SH-SY5Y (cell line): Measurements from ENCODE around the gene COTL1.

Source experiments
- GATA2 ChIP-seq: IDR thresholded peaks from 2 replicates; pipeline ENCODE4 v1.6.1; 2011; ENCODE audit warnings: mild to moderate bottlenecking, low read depth, low read length
- GATA3 ChIP-seq: IDR thresholded peaks from 2 replicates; pipeline ENCODE4 v1.6.1; 2011; ENCODE audit warnings: low read depth, mild to moderate bottlenecking, low read length, moderate library complexity

GRCh38 chr16:84555418-84556196, 62.3 kb downstream of the COTL1 start:
- no peak for TF ChIP-seq GATA3
- TF ChIP-seq GATA2, result no peak
